BLaER1 (cell line): ENCODE results near the gene XYLT1.

ENCODE experiments used
- H3K27ac ChIP-seq: shearing (Covaris generic); formaldehyde crosslinking; 2 replicates; pipeline ENCODE4 v1.8.1; 2022
- H3K27me3 ChIP-seq: shearing (Covaris generic); formaldehyde crosslinking; 2 replicates; pipeline ENCODE4 v1.8.1; 2022
- H3K36me3 ChIP-seq: shearing (Covaris generic); formaldehyde crosslinking; 2 replicates; pipeline ENCODE4 v1.8.1; 2022
- H3K4me1 ChIP-seq: shearing (Covaris generic); formaldehyde crosslinking; 2 replicates; pipeline ENCODE4 v1.8.1; 2022
- H3K4me2 ChIP-seq: shearing (Covaris generic); formaldehyde crosslinking; 2 replicates; pipeline ENCODE4 v1.8.1; 2022
- H3K4me3 ChIP-seq: shearing (Covaris generic); formaldehyde crosslinking; 2 replicates; pipeline ENCODE4 v1.8.1; 2022
- H3K9ac ChIP-seq: shearing (Covaris generic); formaldehyde crosslinking; 2 replicates; pipeline ENCODE4 v1.8.1; 2022
- H3K9me3 ChIP-seq: shearing (Covaris generic); formaldehyde crosslinking; 2 replicates; pipeline ENCODE4 v1.8.1; 2022
- H4K20me1 ChIP-seq: shearing (Covaris generic); formaldehyde crosslinking; 2 replicates; pipeline ENCODE4 v1.8.1; 2022
- Cebpa-rat ChIP-seq: shearing (Covaris generic); IDR thresholded peaks from 2 replicates; pipeline ENCODE4 v1.8.1; 2022

XYLT1 gene

GRCh38 chr16:17371299-17371698 is 99.5 kb downstream of the XYLT1 start:
- H3K4me2 ChIP-seq, result peak overlapping the region; percentile 92

DNA sequence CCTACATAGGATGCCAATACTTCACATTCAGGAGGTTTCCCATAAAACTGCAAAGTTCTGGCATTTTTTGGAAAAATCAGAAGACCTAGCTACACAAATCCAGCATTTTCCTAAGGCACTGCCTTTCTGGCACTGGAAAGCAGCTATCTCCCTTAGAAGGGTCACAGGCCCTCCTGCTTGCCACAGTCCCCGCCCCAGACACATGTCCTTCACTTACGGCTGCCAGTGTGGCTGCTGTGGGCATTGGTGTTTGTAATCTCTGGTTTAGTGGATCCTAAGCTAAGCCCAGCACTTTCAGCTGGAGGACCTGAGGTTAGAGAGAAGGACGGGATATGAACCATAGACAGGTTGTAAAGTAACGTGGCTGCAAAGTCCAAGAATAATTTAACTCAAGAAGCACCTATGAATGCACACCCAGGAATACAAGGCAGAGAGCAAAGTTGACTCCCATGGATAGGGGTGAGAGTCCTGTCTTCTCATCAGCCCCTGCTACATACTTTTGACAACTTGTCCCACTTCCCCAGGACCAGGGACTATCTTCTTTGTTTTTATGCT is 100.0 kb downstream of the XYLT1 start:
- Histone ChIP-seq H3K9ac (peak overlapping the region; percentile 78), H3K36me3 (no peaks in the 10 kb centered on the region), H4K20me1 (peaks cover 40% of the 10 kb centered on the region), H3K4me2 (peak overlapping the region; percentile 92), H3K4me3 (peak overlapping the region; percentile 60; the same call in 1 of the 2 replicates), H3K27ac (peak overlapping the region; percentile 92), H3K9me3 (no peaks in the 10 kb centered on the region), H3K4me1 (peaks cover 85% of the 10 kb centered on the region), H3K27me3 (no peaks in the 10 kb centered on the region)
- no peak for TF ChIP-seq Cebpa-rat

More at GRCh38 chr16:17371299-17371698, 99.5 kb downstream of the XYLT1 start:
- H3K9ac ChIP-seq, result peak overlapping the region; percentile 78
- H3K9me3 ChIP-seq, result no peaks in the 10 kb centered on the region
- peak overlapping the region; percentile 92 for H3K27ac ChIP-seq
- H3K4me3 ChIP-seq, result 0 out of 2 replicates have a peak overlapping the region, but pooled peaks have one; percentile 60
- TF ChIP-seq Cebpa-rat, result no peak
- no peaks in the 10 kb centered on the region for H3K36me3 ChIP-seq
- peaks cover 85% of the 10 kb centered on the region for H3K4me1 ChIP-seq
- H3K27me3 ChIP-seq, result no peaks in the 10 kb centered on the region
- H4K20me1 ChIP-seq, result peaks cover 45% of the 10 kb centered on the region

DNA sequence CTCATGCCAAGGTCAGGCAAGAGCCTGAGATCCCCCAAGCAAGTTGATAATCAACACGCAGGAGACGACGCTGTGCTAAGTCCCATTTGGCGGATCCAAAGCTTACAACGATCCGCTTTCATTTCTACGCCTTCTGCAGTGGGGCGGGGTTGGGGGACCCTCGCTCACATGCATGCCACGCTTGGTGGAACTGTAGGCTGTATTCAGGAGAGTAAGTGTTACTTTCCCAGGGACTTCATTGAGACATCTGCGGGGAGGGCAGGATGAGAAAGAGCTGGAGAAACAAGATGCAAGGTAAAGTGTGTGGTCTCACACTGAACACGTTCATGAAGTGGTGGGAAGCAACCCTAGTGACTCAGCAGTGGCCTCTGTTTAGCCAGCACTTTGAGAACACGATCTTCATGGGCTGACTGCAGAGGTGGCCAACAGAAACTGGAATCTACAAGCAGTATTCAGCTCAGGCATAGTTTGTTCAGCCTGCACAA is 100.5 kb downstream of the XYLT1 start:
- H3K27ac ChIP-seq, result peak overlapping the region; percentile 92
- H3K9ac ChIP-seq, result peak overlapping the region; percentile 78
- peaks cover 85% of the 10 kb centered on the region for H3K4me1 ChIP-seq
- no peaks in the 10 kb centered on the region for H3K9me3 ChIP-seq
- TF ChIP-seq Cebpa-rat, result no peak
- H3K36me3 ChIP-seq, result no peaks in the 10 kb centered on the region
- H3K27me3 ChIP-seq, result no peaks in the 10 kb centered on the region
- peak overlapping the region; percentile 92 for H3K4me2 ChIP-seq
- H4K20me1 ChIP-seq, result peaks cover 34% of the 10 kb centered on the region
- H3K4me3 ChIP-seq, result peak overlapping the region; percentile 60

DNA sequence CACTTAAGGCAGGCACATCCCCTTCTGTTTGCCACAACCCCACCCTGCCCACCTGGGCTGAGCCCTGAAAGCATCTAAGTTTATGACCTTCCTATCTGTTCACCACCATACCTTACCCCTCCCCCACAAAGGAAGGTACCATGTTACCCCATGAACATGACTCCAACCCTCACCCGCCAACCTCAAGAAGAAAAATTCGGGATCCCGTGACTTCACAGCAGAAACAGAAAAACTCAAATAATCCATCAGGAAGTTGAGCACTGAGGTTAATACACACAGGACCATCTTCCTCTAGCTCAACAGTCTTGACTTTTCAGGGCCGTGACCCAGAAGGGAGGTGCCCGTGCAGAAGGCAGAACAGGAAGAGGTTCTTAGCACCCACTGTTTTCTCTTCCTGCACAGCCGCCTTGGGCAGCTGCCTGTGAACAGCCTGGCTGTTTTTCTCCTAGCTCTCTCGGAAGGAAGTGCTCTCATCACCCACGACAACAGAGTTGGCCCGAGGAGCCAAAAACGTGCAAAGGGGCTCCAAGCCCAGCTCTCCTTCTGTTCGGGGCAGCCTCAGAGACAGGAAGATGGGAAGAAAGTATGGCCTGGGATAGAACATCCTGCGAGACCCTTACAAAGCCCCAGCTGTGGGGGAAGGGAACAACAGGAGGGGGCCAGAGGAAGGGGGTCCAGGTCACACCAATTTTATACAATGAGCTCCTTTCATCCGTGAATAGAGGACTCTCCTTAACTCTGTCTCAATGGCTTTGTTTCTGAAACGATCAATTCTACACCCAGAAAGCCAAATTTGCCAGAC is 101.1 kb downstream of the XYLT1 start:
- H4K20me1 ChIP-seq, result peaks cover 28% of the 10 kb centered on the region
- no peaks in the 10 kb centered on the region for H3K9me3 ChIP-seq
- H3K36me3 ChIP-seq, result no peaks in the 10 kb centered on the region
- H3K4me2 ChIP-seq, result peak overlapping the region; percentile 92
- peak overlapping the region; percentile 60 for H3K4me3 ChIP-seq
- TF ChIP-seq Cebpa-rat, result no peak
- H3K27me3 ChIP-seq, result no peaks in the 10 kb centered on the region
- peaks cover 85% of the 10 kb centered on the region for H3K4me1 ChIP-seq
- peak overlapping the region; percentile 78 for H3K9ac ChIP-seq
- H3K27ac ChIP-seq, result peak overlapping the region; percentile 92

DNA sequence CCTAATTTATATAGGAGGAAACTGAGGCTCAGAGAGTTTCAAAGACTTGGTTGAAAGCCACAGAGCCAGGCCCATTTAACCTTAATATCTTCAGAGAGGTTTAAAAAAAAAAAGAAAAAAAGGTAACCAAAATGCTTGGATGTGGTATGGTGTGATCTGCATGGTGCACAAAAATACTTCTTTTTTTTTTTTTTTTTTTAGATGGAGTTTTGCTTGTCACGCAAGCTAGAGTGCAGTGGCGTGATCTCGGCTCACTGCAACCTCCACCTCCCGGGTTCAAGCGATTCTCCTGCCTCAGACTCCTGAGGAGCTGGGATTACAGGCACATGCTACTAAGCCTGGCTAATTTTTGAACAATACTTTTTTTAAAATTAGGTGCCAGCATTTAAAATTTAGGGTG is 101.8 kb downstream of the XYLT1 start:
- no peaks in the 10 kb centered on the region for H3K36me3 ChIP-seq
- H3K27ac ChIP-seq, result peak overlapping the region; percentile 92
- no peaks in the 10 kb centered on the region for H3K9me3 ChIP-seq
- peak overlapping the region; percentile 92 for H3K4me2 ChIP-seq
- TF ChIP-seq Cebpa-rat, result no peak
- peaks cover 21% of the 10 kb centered on the region; the same call in 1 of the 2 replicates for H4K20me1 ChIP-seq
- no peaks in the 10 kb centered on the region for H3K27me3 ChIP-seq
- peaks cover 91% of the 10 kb centered on the region for H3K4me1 ChIP-seq
- H3K9ac ChIP-seq, result peak overlapping the region; percentile 78
- H3K4me3 ChIP-seq, result peak overlapping the region; percentile 60

DNA sequence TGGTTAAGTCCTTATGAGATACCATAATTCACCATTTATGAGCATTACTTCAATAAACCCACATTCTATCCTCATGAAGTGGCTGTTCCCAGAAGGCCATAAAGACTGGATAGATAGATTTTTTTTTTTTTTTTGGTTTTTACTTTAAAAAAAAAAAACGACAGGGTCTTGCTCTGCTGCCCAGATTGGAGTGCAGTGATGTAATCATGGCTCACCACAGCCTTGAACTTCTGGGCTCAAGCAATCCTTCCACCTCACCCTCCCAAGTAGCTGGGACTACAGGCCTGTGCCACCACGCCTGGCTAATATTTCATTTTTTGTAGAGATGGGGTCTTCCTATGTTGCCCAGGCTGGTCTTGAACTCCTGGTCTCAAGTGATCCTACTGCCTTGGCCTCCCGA is 102.3 kb downstream of the XYLT1 start:
- no peak for TF ChIP-seq Cebpa-rat
- Histone ChIP-seq H3K4me2 (peak overlapping the region; percentile 92), H3K27ac (peak overlapping the region; percentile 92), H3K9ac (peak overlapping the region; percentile 36), H3K4me3 (peak overlapping the region; percentile 19; the same call in 1 of the 2 replicates), H3K9me3 (no peaks in the 10 kb centered on the region), H3K4me1 (peaks cover 96% of the 10 kb centered on the region), H3K36me3 (peaks cover under 1% of the 10 kb centered on the region; the same call in 1 of the 2 replicates), H3K27me3 (no peaks in the 10 kb centered on the region), H4K20me1 (peaks cover 16% of the 10 kb centered on the region; the same call in 1 of the 2 replicates)

- Histone ChIP-seq H3K4me3 (peak overlapping the region; percentile 19; the same call in 1 of the 2 replicates), H3K27me3 (no peaks in the 10 kb centered on the region), H3K9me3 (no peaks in the 10 kb centered on the region), H3K4me2 (peak overlapping the region; percentile 92), H3K36me3 (peaks cover 6% of the 10 kb centered on the region), H3K9ac (peak overlapping the region; percentile 36), H4K20me1 (peaks cover 11% of the 10 kb centered on the region; the same call in 1 of the 2 replicates), H3K4me1 (peaks cover 98% of the 10 kb centered on the region), H3K27ac (peak overlapping the region; percentile 92)
- TF ChIP-seq Cebpa-rat, result no peak
Measured at GRCh38 chr16:17367923-17368322, 102.8 kb downstream of the XYLT1 start.

DNA sequence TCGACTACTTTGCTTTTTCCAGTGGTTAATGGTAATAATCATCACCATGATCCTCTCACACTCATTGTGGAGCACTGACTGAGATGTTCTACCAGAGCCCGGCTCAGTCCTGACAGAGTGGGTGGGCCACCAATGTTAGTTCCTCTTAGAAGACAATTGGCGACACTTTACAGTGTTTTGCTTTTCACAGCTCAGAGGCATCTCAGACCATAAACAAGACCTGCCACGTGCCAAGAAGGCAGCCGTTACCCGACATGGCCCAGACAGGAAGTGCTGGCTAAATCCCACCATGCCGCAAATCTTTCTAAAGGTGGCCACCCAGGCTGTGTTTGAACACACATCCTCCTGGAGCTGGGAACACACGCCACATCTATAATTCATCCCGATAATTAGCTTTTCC is 103.7 kb downstream of the XYLT1 start:
- Histone ChIP-seq H3K27me3 (no peaks in the 10 kb centered on the region), H3K36me3 (peaks cover 14% of the 10 kb centered on the region), H3K9ac (peak overlapping the region; percentile 36; the same call in 1 of the 2 replicates), H3K4me1 (peaks cover 98% of the 10 kb centered on the region), H3K9me3 (no peaks in the 10 kb centered on the region), H3K4me2 (peak overlapping the region; percentile 92), H3K27ac (peak overlapping the region; percentile 92), H3K4me3 (no peak overlapping the region), H4K20me1 (peaks cover 4% of the 10 kb centered on the region; the same call in 1 of the 2 replicates)
- no peak for TF ChIP-seq Cebpa-rat

DNA sequence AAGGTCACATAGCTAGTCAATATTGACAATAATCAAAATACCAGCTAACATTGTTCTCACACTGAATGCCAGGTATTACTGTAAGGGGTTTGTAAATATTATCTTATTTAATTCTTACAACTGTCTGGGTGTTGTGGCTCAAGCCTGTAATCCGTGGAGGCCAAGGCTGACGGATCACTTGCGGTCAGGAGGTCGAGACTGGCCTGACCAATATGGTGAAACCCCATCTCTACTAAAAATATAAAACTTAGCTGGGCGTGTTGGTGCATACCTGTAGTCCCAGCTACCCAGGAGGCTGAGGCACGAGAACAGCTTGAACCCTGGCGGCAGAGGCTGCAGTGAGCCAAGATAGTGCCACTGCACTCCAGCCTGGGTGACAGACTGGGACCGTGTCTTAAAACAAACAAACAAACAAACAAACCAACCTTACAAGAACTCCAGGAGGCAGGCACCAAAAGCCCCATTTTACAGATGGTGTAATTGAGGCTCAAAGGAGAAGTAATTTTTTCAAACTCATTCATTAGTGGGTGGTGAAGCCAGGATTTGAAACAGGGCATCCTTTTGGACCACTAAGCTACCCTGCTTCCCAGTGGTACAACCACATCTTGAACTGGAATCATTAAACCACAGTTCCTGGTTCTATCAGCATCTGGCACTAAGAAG is 104.3 kb downstream of the XYLT1 start:
- Histone ChIP-seq H3K4me1 (peaks cover 98% of the 10 kb centered on the region), H3K27ac (peak overlapping the region; percentile 92), H3K9me3 (no peaks in the 10 kb centered on the region), H3K4me2 (peak overlapping the region; percentile 92), H3K9ac (peak overlapping the region; percentile 6; the same call in 1 of the 2 replicates), H3K27me3 (no peaks in the 10 kb centered on the region), H3K4me3 (no peak overlapping the region), H3K36me3 (peaks cover 14% of the 10 kb centered on the region), H4K20me1 (no peaks in the 10 kb centered on the region; the same call in 1 of the 2 replicates)
- TF ChIP-seq Cebpa-rat, result no peak
